Measurements from ENCODE around the gene NFASC.

- TF ChIP-seq CTCF (IDR thresholded peaks at IDR 0.05), result no peak
- TF ChIP-seq POLR2A (IDR thresholded peaks at IDR 0.05), result no peak
These were observed 200.4 kb downstream of the NFASC start for GRCh38 chr1:205071028-205071409.

All from testis (tissue), 2 donors.